Stimulated activated CD8-positive, alpha-beta memory T cell treated with anti-CD3 and anti-CD28 coated beads, Interleukin-12 subunit alpha, Interleukin-12 subunit beta, amount 100 ng/mL, for 24 hours (primary cell): ENCODE results near the gene ARPC5.
"Not testable (repeated sequence)": the region's sequence is repeated elsewhere in the genome, so short reads cannot be mapped to it uniquely, and the experiment has no call there.

Experiments used
- DNase-seq: peaks from one replicate; pipeline ENCODE4 v3.0.0-alpha.2; 2020; ENCODE audit errors: extremely low read depth

Gene ARPC5

DNA sequence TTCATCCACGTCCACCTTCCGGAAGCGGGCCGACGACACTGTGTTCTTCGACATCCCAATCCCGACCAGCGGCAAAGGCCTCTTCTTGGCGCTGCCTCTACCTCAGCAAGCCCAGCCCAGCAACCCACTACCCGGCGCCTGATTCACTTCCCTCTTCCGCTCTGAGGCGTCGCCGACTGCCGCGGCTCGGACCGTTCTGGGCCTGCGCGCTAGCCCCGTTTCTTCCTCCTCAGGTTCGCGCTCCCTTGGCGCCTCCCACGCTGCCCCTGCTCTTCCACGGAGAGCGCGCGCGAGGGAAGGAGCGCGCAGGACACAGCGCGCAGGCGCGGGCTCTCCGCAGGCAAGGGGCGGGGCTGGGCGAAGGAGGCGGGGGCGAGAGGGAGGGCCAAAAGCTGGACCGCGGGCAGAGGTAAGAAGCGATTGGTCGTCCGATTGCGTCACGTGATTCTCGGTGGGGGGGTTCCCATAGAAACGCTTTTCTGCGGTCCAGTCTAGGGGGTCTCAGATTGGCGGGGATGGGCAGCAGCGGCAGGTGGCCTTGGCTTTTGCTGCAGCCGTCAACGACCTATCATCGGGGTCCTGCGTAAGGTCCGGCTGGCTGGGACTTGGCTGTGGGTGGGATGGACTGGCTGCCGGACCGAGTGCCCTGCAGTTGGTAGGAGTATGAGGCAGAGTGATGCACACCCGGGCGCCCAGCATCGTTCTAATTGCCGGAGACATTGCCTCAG lies at the start of gene ARPC5:
TSS of gene ARPC5 (minus strand) at position 178 of the 728 bp plus-strand sequence. CDS start at position 54, 124 bp downstream.
- DNase-seq = peak; percentile 91

DNA sequence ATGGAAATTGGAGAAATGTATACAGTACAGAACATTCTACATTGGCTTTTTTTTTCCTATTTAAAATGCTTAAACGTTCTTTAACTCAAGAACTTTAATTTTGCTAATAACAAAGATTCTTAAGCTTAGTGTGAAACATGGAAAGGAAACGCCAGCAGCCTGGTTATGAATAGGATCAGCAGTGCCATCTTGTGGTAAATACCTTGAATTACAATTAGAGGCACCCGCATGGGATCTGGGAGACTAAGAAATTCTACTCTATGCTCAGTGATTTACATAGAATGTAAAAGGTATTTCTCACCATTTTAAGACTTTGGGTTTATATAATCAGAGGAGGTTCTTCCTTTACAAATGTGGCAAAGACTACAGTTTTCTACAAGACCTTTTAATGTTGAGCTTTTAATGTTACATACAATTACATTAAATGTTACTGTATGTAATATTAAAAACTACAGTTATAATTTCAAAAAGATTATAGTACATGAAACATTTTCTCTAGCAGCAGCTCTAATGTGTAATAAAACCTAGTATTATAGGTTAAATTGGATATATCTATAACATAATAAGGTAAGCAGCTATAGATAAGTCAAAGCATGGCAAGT lies 49.6 kb upstream of the ARPC5 start:
- DNase-seq = no peak

DNA sequence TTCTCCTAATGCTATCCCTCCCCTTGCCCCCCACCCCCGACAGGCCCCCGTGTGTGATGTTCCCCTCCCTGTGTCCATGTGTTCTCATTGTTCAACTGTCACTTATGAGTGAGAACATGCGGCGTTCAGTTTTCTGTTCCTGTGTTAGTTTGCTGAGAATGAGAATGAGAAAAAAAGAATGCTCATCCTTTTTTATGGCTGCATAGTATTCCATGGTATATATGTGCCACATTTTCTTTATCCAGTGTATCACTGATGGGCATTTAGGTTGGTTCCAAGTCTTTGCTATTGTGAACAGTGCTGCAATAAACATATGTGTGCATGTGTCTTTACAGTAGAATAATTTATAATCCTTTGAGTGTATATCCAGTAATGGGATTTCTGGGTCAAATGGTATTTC lies 43.8 kb upstream of the ARPC5 start:
- DNase-seq = not testable (repeated sequence)

DNA sequence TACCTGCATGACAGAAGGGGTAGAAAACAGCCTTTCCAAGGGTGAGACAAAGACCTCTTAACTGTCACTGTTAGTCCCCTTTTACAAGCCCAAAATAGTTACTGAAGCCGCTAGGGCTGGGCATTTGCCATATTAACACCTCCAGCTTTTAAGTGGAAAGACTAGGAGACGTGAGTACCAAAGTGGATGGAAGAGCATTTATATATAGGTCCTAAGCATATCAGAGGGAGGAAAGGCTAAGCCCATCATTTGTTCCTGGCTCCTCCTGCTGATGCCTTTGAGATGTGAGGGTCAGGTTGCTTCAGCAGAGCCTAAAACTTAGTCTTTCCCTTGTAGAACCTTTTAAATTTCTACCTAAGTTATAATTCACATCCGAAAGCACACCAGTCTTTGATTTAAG lies 43.2 kb upstream of the ARPC5 start:
- no peak for DNase-seq

DNA sequence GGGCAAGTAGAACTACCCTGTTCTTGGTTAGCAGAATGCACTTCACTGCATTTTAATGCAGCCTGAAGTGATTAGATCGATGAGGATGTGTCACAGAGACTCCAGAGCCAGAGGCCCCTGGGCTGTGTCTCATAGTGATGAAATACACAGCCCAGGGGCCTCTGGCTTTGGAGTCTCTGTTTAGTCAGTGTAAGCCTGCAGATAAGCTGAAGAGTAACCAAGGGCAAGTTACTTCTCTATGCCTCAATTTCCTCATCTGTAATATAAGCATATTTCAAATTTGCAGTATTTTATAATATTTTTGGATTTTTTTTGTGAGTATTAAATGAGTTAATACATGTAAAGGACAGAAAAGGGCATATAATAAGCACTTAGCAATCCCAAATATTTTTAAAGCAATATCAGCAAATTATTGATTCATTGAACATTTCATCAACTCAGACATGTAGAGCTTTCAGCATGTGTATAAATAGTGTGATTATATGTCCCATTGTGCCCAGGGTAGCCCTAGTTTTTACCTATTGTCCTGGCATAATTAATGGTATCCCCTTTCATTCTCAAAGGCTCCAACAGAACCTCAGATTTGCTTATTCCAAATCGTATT lies 41.1 kb upstream of the ARPC5 start:
- DNase-seq = no peak

DNA sequence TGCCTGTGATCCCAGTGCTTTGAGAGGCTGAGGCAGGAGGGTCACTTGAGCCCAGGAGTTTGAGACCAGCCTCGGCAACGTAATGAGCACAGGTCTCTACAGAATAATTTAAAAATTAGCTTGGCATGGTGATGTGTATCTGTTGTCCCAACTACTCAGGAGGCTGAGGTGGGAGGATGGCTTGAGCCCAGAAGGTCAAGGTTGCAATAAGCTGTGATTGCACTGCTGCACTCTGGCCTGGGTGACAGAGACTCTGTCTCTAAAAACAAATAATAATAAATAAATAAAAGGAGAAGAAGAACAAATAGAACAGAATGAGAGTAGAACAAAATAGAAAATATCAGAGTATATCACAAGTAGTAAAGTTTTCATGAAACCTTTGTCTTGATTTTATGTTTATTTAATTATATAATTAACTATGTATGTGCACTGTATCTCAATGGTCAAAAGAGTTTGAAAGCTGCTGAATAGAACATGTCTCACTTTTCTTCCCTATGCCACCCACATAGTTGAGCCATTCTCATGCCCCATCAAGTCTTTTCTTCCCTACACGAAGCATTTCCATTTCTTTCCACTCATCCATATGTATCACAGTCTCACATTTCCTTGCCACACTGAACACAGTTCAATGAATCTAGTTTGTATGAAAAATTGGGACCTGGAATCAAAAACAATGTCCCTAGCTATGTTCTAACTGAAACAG lies 40.5 kb upstream of the ARPC5 start:
- no peak for DNase-seq

DNA sequence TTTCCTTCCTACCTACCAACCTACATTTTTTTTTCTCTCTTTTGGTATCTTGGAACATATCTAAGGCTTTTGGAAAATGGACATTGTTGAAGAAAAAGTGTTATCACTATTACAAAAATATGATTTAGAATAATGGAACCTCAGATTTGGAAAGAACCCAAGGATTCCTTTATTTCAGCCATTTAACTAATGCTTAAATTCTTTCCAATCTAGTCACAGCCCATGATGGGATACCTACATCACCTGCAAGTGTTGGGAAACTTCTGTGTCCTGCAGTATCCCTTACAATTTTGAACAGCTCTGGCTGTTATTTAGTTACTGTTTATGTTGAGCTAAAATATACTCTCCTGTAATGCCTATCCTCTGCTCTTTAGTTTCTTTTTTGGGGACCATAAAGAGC lies 39.8 kb upstream of the ARPC5 start:
- no peak for DNase-seq

DNA sequence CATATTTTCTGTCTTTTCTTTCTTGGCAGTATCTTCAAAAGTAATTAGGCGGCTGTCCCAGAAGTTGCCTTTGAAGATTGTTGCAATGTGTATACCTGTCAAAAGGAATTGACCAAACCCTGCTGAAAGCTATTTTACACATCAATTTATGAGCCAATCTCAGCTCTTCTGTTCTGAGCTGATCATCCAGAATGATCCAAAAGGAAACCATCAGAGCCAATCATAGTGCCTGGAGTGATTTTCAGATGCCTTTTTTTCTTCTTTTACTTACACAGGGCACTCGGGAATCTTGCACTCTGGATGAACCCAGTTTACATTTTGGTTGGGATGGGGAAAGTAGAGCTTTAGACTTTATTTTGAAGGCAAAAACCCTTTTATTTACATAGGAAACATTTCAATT lies 39.3 kb upstream of the ARPC5 start:
- no peak for DNase-seq

DNA sequence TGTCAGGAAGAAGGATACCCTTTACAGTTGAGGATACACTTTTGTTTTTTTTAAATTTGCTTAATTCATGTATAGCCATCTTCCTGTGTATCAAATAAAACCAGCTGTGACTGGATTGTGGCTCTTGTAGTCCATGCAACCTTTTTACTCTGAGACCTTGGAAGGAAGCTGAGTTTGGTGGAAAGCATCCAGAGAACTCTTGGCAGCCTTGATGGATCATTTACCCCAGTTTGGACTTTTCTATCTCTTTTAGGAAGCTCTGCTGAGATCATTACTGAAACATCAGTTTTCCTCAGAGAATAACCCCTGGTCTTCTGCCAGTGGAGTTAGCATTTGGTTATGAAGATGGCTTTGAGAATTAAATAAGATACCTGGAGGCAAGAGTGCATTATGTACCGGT lies 38.8 kb upstream of the ARPC5 start:
- DNase-seq = no peak

DNA sequence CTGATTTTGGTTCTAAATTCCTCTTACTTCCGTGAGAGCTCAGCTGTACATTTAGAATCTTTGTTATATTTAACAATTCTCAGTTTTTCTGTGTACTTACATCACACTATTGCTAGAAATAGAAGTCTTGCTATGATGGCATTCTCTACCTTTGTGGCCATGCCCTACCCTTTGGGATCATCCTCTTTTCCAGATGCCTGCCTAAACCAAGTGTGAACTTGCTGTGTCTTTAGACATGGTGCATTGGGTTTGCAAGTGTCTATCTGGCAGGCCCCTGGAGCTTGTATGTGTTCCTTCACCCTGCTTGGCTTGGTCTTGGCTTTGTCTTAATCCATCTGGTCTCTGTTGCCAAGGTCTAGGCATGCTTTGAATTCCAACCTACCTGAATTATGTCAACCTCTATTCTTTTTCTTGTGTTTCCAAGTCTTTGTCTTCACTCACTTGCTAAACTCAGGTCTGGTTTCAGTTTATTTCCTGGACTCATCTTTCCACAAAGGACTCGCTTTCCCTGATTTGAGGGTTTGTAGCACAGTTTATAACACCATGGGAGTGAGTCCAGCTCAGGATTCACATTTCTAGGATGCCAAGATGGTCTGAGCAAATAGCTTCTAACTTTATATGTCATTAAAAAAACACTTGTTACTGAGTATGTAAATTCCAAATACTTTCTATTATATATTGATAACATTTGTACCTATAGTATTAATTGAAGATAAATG lies 38.2 kb upstream of the ARPC5 start:
- DNase-seq = no peak

DNA sequence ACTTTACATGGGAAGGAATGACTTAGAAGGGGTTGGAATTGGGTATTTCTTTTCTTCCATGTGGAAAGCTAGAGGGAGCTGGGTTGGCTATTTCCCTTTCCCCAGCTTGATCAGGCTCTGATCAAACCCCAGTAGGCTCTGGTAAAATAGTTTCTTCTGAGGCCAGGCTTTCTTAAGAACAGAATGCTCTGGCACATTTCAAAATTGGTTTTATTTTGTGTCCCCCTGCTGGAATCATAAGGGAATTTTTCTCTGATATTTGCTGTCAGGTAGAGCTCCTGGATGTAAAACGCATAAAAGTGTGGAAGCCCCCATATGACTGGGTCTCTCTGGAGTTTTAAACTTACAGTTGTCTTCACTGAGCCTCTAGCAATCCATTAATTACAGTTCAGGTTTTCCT lies 34.6 kb upstream of the ARPC5 start:
- DNase-seq = no peak

DNA sequence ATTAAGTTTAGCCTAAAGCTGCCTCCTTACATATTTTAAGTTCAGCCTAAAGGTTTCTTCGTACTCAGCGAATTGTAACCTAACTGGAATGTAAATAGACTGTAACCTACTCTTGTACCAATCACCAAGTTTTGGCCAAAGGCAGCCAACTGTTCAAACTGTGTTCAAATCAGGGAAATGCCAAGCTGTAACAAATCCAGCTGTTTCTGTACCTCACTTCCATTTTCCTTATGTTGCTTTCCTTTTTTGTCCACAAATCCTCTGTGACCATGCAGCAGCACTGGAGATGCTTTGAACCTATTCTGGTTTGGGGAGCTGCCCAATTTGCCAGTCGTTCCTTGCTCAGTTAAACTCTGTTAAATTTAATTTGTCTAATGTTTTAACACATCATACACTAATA lies 20.8 kb upstream of the ARPC5 start:
- DNase-seq = no peak

DNA sequence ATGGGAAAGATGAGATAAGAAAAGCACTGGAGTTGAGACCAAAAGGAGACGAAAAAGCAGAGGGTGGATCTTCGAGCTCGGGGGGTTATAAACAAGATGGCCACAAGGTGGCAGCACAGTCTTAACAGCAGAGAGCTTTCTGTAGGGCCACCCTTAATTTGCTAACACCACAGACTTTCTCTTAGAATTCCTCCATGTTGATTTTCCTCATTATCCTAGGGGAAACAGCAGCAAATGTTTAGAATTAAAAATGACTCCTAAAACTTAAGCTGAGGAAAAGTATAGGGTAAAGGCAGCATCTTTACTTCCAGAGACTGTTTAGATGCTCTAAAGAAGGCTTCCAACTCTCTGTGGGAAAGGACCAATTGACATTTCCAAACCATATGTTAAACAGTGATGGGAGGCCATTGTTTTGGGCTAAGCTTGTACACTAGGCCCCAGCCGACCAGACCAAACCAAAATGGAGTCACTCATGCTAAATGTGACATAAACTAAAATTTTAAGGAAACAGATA lies 20.0 kb upstream of the ARPC5 start:
- no peak for DNase-seq

DNA sequence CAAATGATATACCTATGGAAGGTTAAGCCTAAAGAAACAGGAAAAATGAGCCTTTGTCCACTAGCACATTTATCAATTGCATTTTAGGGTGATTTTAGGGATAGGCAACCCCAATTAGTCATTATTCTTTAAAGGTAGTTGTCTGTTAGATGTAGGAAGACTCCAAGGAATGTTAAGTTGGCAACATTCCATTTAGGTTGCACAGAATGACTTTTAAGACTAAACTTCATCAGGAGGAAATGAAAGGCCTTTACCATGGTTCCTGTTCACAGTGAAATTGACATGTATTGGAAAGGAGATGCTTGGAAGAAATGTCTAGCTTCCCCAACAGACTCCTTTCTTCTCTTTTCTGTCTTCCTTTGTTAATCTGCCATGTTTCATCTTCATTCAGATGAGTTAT lies 19.1 kb upstream of the ARPC5 start:
- DNase-seq = no peak

DNA sequence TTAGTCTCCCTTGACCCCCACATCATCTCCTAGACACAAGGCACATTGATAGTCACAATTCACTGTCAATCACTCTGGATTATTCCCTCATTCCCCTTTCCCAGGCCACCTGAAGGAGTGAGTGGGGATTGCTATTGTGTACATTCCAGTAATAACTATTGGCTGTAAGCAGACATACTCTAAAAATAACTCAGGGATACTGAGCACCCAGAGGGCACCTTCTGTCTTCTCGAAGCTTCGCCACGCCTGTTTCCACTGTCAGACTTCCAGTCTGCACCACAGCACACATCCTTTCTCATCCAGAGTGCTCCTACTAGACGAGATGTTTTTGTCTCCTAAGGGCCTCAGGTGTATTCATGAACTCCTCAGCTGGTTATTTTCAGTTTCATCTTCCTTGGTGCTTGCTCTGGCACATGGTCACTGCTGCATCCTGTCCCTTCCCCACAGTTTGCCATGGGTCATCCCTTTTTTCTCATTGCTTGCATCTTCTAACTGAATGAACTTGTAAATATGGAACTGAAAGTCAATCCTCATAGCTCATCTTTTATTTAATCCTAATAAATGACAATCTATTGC lies 18.4 kb upstream of the ARPC5 start:
- no peak for DNase-seq

DNA sequence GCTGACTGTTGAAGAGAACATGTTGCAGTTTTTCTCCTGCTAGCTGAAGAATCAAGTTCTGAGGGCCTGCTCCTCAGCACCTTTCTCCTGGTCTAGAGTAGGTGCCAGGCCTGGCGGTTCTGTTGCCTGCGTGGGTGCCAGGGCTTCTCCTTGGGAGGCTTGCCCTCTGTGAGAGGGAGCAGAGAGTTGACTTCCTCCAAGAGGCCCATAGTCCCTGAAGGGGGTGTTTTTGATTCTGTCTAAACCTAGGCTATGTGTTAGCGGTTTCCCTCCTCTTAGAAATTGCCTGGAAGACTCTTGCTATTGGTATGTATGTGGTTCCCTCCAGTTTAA lies 17.8 kb upstream of the ARPC5 start:
- DNase-seq = no peak

DNA sequence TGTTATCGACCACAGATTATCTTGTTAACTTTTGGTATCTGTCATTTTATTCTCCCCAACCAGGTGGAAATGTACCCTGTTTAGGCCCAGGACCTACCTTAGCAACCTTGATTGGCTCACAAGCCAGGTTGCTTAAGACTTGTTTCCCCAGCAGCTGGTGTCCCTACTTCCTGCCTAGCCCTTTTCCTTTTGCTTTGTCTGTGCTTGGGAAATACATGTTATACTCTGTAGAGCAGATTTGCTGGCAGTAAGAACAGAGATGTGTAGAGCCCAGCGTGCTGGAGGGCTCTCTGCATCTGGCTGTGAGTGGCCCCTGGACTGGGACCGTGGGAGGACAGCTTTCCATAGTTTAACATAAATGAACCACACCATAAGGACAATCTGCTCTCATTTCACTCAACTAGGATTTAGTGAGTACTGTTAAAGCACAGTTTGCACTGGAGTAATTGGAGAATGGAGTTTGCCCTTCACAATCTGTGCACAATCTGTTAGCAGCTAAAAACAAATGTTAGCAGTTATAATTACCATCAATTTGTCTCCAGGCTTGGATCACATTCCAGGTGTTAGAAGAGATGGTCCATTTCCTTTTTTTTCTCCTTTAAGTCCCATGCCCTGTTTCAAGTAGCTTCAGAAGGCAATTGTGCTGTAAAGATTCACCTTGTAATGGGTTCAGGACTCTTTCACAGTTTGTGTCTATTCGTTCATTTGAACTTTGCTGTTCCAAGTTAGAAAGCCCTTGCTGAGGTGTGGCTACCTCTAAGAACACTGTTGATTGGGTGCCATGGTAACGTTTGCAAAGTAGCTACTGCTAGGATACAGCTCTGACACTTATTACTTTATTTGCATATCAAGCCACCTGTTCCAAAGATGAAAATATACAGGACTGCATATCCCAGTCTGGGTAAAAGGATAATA lies 17.2 kb upstream of the ARPC5 start, which contains the start of gene APOBEC4:
TSS of gene APOBEC4 (minus strand) at position 770 of the 915 bp plus-strand sequence. CDS start 4,535 bp downstream, outside the sequence.
- DNase-seq = no peak

DNA sequence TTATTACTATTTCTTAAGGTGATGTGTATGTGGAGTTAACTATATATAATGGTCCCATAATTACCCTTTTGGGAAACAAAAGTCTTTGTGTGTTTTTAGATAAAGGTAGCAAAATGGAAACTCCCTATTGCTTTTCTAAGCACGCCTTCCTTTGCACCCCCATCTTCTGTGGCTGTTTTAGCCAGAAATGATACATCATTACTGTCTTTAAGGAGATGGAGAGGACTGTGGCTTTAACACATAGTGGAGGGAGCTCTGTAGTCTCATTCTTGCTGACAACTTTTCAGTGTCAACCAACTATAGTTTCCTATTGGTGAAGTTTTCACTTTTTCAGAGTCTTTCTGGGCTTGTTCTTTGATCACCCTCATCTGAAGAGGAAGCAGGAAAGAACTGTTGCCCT lies 16.5 kb upstream of the ARPC5 start:
- no peak for DNase-seq

DNA sequence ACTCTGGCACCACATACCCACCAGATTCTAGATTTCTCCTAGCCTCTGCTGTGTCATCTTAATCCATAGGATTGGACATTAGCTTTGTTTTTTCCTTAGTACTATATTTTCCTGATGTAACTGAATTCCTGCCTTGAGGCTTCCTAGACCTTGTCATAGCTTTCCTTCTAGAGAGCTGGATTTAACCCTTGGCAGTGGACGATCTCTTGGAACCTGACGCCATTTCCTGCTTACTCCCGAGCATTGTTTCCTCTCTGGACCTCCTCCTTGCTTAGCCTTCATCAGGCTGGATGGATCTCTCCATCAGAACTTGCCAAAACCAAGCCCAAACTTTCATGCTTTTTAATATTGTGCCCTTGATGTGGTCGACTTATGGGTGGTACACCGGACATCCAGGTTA lies 16.0 kb upstream of the ARPC5 start:
- DNase-seq = no peak

DNA sequence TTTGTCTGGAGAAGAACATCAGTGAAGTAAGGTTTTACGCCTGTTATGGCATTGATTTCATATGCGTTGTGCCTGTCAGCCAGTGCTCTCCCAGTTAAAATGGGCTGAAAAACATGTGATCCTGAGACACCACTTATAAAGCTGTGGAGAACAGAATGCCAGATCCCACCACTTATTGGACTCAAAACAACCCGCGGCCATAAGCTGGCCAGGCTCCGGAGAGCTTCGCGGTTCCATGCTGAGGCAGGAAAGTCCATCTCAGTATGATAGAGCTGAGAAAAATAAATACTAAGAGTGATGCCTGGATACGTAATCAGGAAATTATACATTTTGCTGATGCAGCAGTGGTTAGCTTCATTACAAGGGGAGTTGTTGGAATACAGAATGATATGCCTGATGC lies 12.5 kb upstream of the ARPC5 start:
- DNase-seq = no peak
